ENCODE data around the gene CRHR2.

Gene CRHR2

DNA sequence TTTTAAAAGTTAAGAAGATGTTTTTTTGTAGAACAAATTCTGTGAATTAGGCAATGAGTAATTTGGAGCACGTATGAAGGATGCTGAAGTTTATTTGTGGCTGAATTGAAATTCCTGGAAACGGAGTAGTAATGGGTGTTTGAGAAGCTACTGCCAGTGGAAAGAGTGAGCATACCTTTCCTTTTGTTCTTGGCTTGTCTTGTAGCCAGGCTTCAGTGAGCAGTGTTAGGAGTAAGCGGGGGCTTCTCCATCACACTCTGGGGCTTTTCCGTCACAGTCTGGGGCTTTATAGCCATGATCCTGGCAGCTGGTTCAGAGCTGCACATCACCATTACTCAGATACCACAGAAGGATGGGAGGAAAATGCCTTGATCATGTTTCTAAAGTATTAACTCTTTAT is 55.2 kb downstream of the CRHR2 start:
- TF ChIP-seq, protein P1, sequence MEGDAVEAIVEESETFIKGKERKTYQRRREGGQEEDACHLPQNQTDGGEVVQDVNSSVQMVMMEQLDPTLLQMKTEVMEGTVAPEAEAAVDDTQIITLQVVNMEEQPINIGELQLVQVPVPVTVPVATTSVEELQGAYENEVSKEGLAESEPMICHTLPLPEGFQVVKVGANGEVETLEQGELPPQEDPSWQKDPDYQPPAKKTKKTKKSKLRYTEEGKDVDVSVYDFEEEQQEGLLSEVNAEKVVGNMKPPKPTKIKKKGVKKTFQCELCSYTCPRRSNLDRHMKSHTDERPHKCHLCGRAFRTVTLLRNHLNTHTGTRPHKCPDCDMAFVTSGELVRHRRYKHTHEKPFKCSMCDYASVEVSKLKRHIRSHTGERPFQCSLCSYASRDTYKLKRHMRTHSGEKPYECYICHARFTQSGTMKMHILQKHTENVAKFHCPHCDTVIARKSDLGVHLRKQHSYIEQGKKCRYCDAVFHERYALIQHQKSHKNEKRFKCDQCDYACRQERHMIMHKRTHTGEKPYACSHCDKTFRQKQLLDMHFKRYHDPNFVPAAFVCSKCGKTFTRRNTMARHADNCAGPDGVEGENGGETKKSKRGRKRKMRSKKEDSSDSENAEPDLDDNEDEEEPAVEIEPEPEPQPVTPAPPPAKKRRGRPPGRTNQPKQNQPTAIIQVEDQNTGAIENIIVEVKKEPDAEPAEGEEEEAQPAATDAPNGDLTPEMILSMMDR (IDR thresholded peaks at IDR 0.05), result no peak
- DNase-seq (ENCODE audit: low spot score), result no peak
- H3K27ac ChIP-seq, result no peak overlapping the region

DNA sequence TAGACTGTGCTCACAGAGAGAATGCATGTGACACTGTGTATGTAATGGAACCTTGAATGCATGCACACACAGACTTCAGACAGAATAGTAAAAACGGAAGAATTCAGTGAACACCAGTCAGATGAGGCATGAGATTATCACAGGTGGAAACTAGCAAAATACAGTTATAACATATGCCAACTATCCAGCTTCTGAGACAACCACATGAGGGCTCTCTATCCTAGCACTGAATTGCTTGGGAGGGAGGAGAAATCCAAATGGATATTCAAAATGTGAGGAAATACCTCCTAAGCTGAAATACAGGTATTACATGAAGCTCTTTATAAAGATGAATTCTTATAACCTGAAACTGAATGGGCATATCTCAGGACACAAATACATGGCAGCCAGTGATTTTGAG is 57.0 kb downstream of the CRHR2 start:
- DNase-seq (ENCODE audit: low spot score), result no peak
- TF ChIP-seq, protein P1 (IDR thresholded peaks at IDR 0.05), result no peak
- H3K27ac ChIP-seq, result no peak overlapping the region
- no peak overlapping the region for H3K4me3 ChIP-seq

More for the DNA sequence above, 55.2 kb downstream of the CRHR2 start:
- H3K4me3 ChIP-seq, result no peak overlapping the region

DNA sequence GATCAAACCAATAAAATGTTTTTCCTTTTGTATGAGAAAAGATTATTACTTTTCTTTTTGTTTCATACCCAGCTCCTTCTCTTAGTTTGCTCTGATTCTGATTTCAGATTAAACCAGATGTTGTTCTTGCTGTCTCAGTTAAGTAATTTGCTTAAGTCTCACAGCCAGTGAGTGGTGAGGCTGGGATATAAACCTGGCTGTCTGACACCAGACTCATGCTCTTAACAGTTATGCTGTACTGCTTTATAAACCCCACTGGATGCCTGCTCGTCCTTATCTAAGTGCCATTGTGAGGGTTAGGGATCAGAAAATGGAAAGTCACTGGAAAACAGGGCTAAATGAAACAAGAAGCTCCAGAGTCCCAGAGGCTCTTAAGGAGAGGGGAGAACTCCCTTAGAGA is 63.3 kb downstream of the CRHR2 start:
- TF ChIP-seq, protein P1 (IDR thresholded peaks at IDR 0.05), result no peak
- Histone ChIP-seq H3K27ac (no peak overlapping the region), H3K4me3 (no peak overlapping the region)
- no peak for DNase-seq (ENCODE audit: low spot score)

DNA sequence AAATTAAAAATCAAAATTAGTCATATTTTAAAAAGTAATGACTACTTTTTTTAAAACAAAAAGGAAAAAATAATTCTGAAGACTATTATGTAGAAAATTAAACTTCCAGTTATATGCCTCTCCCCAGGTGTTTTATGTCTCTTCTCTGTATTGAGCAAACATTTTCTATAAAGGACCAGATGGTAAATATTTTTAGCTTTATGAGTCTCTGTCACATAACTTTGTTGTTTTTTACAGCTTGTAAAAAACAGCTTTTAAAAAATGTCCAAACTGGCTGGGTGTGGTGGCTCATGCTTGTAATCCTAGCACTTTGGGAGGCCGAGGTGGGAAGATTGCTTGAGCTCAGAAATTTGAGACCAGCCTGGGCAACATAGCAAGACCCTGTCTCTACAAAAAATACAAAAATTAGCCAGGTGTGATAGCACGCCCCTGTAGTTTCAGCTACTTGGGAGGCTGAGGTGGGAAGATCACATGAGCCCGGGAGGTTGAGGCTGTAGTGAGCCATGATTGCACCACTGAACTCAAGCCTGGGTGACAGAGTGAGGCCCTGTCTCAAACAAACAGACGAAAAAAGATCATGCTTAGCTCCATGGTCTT is 64.1 kb downstream of the CRHR2 start:
- DNase-seq (ENCODE audit: low spot score), result no peak
- H3K27ac ChIP-seq, result no peak overlapping the region
- H3K4me3 ChIP-seq, result no peak overlapping the region
- TF ChIP-seq, protein P1 (IDR thresholded peaks at IDR 0.05), result no peak

DNA sequence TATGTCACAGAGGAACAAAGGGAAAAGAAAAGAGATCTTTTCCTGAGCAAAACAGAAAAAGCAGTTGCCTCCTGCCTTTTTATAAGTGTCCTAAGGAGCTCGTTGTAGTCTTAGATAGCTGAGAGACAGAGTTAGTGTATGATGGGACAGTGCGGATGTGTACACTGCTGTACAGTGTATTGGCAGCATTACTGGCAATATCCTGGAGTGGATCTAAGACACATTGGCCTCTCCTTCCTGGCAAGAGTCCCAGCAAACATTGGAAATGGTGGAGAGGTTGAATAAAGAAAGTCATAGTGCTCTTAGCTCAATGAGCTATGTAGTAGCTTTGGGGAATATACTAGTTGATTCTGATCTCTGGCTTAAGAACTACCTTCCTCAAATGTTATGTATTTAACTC is 64.9 kb downstream of the CRHR2 start:
- TF ChIP-seq, protein P1 (IDR thresholded peaks at IDR 0.05), result no peak
- no peak for DNase-seq (ENCODE audit: low spot score)
- no peak overlapping the region for H3K27ac ChIP-seq
- no peak overlapping the region for H3K4me3 ChIP-seq

DNA sequence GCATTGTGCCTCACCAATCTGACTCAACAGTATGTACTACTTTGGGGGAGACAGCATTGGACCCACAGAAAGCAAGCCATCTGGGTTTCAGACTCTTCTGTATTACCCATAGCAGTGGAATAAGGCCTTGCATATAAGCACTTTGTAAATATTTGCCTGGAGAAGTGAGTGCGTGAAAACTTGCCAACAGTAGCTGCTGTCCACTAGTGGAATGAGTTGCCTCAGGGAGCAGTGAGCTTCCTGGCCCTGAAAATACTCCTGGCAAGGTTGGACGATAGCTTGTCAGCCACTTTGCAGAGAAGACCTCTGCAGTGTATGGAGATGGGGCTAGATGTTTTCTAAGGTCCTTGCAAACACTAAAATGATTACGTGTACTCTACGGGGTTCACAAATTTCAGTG is 65.9 kb downstream of the CRHR2 start:
- Histone ChIP-seq H3K4me3 (no peak overlapping the region), H3K27ac (no peak overlapping the region)
- TF ChIP-seq, protein P1 (IDR thresholded peaks at IDR 0.05), result no peak
- no peak for DNase-seq (ENCODE audit: low spot score)

All from coronary artery (tissue), 2 donors.